Stimulated activated CD4-positive, alpha-beta T cell treated with anti-CD3 and anti-CD28 coated beads, Interleukin-4, amount 100 ng/mL, for 24 hours (primary cell): Measurements from ENCODE around the gene TTC34.

Experiments
- DNase-seq: peaks from one replicate; pipeline ENCODE4 v3.0.0-alpha.2; 2020

TTC34 gene

DNA sequence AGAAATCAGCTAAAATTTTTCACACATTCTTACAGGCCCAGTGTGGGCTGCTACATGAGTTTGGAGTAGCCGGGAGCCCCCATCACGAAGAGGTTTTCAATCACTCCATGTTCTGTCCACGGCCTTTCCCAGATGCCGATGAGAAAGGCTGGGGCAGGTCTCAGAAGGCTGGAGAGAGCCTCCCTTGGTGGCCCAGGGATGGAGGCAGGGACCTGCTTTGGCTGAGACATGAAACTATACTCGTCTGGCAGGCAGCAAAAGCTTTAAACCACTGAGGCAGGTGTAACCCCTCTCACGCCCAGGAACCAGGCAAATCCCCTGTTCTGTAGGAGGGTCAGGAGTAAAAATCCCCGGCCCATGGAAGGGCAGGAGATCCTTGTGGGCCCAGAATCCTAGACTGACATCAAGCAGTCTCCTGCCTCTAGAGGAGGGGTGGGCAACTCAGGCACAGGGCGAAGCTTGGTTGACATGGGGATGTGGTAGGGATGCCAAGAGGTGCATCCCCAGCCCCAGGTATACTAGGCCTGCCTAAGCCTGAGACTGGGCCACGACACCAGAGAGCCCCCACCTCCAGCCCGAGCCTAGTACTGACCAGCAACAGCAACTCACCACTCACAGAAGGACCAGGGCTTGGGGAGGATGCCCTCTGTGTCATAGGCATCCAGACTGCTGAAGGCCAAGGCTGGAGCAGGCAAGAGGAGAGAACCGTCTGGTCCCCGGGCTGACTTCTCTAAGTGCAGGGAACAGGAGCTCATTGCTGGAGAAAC is 177.7 kb downstream of the TTC34 start:
- DNase-seq, result no peak

GRCh38 chr1:2617971-2618470 is 183.5 kb downstream of the TTC34 start:
- no peak for DNase-seq

DNA sequence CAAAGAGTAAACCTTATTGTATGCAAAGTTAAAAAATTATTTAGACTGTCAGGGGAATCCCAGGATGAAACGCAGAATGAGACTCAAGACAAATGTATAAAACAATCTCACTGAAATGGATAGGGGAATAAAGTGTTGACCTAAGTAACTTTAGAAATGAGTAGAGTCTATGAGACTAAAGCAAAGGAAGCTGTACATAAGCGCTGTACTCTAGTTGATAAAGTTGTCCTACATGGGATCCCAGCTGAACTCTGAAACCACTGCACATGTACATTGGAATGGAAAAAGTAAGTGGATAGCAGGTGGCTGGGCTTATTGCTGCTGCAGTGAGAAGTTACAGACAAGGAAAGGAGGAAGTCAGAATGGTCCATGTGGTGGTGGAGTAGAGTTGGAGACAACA is 187.3 kb downstream of the TTC34 start:
- no peak for DNase-seq

GRCh38 chr1:2612591-2613365 is 188.7 kb downstream of the TTC34 start:
- no peak for DNase-seq

- no peak for DNase-seq
These were observed 189.7 kb downstream of the TTC34 start for GRCh38 chr1:2611621-2612437.

DNA sequence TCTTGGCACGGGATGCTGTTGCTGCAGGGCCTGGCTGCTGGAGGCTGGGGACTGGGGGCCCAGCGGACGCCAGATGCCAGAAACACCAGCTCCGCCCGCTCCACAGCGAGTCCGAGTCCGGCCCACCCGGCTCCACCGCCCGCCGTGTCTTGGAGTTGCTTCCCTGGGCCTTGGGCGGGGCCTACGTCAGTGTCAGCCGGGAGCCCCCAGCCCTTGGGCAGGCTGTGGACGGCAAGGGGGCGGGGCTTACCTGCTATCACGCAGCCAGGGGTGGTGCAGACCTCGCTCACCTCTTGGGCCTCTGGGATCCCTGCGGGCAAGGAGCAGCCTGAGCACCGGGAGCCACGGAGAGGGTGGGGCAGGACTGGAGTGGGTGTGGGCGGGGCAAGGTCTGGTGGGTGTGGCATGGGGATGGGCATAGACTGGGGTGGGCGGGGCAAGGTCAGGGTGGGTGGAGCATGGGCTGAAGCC is 190.4 kb downstream of the TTC34 start:
- DNase-seq, result no peak

DNA sequence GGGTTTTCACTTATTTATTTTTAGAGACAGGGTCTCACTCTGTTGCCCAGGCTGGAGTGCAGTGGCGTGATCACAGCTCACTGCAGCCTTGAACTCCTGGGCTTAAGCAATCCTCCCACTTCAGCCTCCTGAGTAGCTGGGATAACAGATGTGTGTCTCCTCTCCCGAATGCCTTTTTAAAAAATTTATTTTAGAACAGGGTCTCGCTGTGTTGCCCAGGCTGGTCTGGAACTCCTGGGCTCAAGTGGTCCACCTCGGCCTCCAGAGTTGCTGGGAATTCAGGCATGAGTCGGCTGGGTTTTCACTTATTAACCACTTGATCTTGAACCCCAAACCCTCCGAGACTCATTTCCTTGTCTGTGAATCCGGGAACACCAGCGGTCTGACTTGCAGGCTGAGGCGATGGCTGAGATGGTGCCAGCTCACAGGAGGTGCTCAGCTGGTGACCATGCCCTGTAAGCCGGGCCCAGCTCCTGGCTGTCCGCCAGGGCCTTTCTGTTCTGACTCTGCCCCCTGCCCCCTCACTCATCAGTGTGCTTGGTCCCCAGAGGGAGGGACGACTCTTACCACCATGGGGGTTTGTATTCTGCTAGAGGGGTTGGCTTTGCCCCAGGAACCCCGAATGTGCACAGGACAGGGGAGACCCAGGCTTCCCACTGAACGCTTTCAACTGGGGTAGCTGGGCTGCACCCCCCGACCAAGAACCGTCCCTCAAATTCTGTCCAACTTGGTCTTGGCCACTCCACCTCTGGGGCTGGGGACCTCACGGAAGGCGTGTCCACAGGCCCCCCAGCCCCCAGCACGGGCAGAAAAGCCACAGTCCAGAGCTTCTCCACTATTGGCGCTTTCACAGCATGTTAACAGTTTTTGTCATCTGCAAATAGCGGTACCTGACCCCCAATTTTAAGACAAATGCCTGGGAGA is 191.2 kb downstream of the TTC34 start:
- no peak for DNase-seq

DNA sequence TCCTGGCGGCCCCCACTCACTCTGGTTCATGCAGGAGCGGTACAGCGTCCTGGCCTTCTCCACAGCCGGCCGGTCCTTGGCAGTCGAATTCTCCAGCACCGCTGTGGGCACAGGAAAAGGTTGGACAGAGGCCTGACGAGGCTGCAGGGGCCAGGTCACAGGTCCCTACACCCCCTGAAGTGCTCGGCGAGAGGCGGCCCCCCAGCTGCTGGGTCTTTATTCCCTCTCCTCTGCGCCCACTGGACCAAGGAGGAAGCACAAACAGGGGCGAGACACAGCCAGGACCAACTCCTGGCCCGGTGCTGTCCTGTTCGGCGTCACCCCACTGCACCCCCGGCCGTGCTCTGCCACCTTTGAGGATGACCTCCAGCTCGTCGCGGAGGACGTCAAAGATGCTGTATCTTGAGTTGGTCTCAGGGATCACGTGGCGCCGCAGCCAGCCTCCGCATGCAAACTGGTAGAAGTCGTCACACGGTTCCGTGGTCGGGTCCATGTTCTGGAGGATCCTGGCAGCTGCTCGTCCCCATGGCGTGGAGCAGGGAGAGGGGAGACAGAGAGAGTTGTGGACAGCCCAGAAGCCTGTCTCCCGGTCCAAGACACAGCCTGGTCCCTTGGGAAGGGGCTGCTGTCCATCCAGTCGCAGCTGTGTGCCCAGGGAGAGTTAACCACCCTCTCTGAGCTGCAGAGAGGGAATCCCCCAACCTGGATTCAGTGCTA is 192.0 kb downstream of the TTC34 start:
- DNase-seq, result no peak

GRCh38 chr1:2607641-2608091 is 193.8 kb downstream of the TTC34 start:
- no peak for DNase-seq

DNA sequence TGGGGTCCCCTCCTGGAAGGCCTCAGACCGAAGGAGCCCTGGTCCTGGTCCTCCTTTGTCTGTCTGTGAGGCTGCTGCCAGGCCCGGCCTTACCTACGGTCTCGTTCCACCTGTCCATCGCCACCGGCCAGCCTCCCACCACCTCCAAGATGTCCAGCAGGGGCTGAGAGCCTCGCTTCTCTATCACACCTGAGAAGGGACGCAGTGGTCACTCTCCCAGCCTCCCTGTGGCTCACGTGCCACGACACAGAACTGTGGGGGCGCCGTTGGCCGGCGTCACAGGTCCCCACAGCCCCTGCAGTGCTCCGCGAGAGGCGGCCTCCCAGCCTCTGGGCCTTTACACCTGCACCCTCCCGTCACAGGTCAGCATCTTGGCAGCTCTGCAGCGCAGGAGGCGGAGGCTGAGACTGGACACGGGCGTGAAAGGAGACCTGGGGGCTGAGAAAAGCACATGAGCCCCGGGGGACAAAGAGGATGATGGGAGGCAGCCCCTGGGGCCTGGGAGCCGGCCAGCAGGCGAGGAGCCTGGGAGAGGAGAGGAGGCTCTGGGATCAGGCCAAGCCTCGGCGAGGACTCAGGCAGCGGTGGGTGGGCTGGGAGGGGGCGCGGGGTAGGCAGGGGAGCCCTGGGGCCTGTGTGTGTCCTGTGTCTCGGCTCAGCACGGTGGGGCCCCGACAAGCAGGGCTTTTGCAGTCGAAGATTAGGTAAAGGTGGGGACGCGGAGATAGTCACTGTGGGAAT is 194.4 kb downstream of the TTC34 start:
- DNase-seq, result no peak

DNA sequence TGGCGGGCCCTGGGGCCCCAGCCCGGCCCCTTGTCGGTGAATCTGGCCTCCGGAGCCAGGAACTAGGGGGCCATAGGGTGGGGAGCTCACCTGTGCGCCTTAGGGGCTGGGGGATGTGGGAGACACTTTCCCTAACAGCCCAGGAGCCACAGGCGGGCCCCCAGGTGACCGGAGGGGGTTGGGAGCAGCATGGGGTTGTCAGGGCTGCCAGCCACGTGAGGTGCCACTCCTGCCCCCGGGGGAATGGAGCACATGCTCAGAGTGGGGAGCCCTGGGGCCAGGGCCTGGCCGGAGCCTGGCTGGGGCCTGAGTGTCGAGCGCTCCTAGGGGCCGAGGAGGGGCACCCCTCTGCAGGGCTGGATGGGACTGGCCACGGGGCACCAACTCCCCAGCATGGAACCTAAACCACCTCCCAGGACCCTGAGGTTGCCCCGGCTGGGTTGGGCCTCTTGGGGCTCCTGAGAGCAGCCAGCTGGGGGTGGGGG is 195.1 kb downstream of the TTC34 start:
- no peak for DNase-seq

- no peak for DNase-seq
These were observed 195.7 kb downstream of the TTC34 start for GRCh38 chr1:2605509-2606395.

DNA sequence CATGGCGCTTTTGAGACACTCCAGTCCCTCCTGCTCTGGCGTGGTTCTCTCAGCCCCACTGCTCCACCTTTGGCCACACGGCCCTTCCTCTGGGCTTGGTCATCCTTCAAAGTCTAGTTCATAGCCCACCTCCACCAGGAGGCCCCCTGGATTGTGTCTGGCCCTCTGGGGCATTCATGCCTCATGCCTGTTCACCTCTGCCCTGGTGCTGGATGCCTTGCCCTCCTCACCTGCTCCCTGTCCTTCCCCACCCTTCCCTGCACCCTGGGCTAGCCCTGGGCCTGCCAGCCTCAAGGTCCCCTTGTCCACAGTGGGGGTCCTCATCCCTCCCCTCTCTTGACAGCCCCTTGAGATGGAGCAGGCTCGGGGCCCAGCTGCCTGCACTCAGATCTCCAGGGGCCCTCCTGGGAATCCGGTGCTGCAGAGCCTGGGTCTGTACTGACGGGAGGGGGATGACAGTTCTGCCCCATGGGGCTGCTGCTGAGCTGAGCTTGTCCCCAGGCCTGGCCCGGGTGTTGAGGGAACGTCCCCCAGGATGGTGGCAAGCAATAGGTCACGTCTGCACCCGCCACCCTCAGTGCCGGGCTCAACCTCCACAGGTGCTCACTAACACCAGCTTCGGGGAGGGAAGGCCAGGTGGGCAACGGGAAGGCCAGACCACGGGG is 196.5 kb downstream of the TTC34 start:
- no peak for DNase-seq

DNA sequence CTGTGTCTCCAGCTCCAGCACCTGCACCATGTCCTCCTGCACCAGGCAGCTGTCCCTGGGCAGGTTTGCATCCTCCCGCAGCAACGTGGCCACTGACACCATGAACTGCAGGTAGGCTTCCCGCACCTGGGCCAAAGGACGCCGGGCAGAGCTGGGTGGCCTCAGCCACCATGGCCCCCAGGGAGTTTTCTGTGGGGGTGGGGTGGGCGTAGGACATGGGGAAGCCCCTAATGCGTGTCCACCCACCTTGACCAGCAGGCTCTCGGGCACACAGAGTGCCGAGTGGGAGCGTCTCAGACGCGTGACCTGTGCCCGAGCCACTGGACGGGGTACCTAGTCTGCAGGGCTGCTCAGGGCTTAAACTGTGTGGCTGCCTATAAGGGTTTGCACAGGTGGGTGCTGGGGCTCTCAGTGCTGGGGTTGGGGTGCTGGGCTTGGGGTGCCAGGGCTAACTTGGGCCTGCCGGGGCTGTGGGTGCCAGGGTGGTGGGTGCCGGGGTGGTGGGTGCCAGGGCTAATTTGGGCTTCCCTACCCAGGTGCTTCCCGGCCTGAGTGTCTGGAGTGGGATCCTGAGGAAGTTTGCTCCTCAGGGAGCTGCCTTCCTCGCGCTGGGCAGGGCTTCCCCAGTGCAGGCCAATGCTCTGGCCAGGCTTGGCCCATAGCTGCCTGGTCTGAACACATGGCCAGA is 197.2 kb downstream of the TTC34 start:
- no peak for DNase-seq

GRCh38 chr1:2603521-2604155 is 197.9 kb downstream of the TTC34 start:
- no peak for DNase-seq

- no peak for DNase-seq
These were observed 198.5 kb downstream of the TTC34 start for GRCh38 chr1:2602866-2603520.

DNA sequence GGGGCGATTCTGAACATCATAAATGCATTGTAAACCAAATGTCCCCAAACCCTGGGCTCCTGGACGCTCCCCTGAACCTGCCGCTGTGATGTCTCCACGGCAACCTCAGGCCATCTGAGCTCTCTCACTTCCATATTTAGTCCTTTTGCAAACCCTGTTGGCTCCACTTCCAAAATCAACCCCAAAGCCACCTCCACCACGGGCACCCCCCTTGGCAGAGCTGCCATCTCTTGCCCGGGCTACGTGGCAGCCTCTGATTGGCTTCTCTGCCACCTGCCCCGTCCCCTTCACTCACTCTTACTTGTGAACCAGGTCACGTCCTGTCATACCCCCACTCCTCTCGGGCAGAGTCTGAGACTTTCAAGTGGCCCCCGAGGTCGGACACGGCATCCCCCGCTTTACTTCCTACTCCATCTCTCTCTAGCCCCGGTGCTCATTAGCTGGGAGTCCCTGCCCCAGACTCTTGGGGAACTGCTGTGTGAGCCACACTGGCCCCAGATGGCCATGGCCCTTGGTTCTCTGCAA is 199.1 kb downstream of the TTC34 start:
- no peak for DNase-seq
